DND-41 (cell line): ENCODE measurements around the gene FABP6.

Experiments
- EZH2 ChIP-seq: IDR thresholded peaks from 3 replicates; pipeline ENCODE4 v1.6.1; 2012; ENCODE audit warnings: borderline replicate concordance, low read depth, mild to moderate bottlenecking, moderate library complexity, low read length, inconsistent platforms; ENCODE audit not compliant: severe bottlenecking
- TF ChIP-seq, protein P1 (sequence below): IDR thresholded peaks from 2 replicates; pipeline ENCODE4 v1.5.1; 2012; ENCODE audit warnings: borderline replicate concordance, low read length, moderate library complexity, mild to moderate bottlenecking; ENCODE audit not compliant: poor library complexity, severe bottlenecking; ENCODE audit errors: extremely low read depth

DNA sequence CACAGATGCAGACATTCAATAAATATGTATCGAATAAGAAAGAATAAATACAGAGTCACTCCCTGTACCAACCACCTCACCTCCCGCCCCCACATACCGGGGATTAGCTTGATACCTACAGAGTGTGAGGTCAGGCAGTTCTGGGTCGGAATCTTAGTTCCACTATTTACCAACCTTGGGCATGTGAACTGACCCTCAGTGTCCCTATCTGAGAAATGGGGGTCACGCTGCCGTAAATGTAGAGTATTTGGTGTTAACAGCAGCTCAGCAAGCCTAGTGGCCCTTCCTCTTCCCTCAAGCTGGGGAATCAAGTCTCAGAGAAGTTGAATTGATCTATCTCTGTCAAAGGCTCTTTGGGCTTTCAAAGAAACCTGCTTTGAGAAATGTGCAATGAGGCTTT lies 57.6 kb downstream of the FABP6 start:
- TF ChIP-seq, protein P1, sequence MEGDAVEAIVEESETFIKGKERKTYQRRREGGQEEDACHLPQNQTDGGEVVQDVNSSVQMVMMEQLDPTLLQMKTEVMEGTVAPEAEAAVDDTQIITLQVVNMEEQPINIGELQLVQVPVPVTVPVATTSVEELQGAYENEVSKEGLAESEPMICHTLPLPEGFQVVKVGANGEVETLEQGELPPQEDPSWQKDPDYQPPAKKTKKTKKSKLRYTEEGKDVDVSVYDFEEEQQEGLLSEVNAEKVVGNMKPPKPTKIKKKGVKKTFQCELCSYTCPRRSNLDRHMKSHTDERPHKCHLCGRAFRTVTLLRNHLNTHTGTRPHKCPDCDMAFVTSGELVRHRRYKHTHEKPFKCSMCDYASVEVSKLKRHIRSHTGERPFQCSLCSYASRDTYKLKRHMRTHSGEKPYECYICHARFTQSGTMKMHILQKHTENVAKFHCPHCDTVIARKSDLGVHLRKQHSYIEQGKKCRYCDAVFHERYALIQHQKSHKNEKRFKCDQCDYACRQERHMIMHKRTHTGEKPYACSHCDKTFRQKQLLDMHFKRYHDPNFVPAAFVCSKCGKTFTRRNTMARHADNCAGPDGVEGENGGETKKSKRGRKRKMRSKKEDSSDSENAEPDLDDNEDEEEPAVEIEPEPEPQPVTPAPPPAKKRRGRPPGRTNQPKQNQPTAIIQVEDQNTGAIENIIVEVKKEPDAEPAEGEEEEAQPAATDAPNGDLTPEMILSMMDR: no peak
- no peak for TF ChIP-seq EZH2
